ENCODE measurements around the gene SRSF7. TPM values are rescaled to one million over a fixed set of nuclear protein-coding genes. Genes with fewer than 3 reads are reported as not detected.

The SRSF7 gene
- total RNA-seq, 1 donor, result 126 TPM

GRCh38 chr2:38697116-38697840 lies 53.9 kb downstream of the SRSF7 start:
- DNase-seq (ENCODE audit: low read depth), result no peak
- TF ChIP-seq CTCF (IDR thresholded peaks at IDR 0.05; ENCODE audit: insufficient read depth, low read length), result no peak
- no peak overlapping the region for H3K4me3 ChIP-seq (ENCODE audit: low read depth, low read length)

Other genes with a start within 250 kb of the SRSF7 start
- 34.5 and 45.0 TPM in 2 replicates for gene HNRNPLL, start 148.4 kb downstream of the SRSF7 start, total RNA-seq (ENCODE audit: low replicate concordance)
- 27.7 and 35.2 TPM in 2 replicates for gene GALM, start 85.2 kb downstream of the SRSF7 start, total RNA-seq (ENCODE audit: low replicate concordance)
- gene GEMIN6, start 26.8 kb upstream of the SRSF7 start, total RNA-seq (ENCODE audit: low replicate concordance), result 5.7 and 8.4 TPM in 2 replicates
- gene DHX57, start 124.6 kb upstream of the SRSF7 start, total RNA-seq (ENCODE audit: low replicate concordance), result 25.0 and 69.4 TPM in 2 replicates
- 25.3 and 34.7 TPM in 2 replicates for gene MORN2, start 124.6 kb upstream of the SRSF7 start, total RNA-seq (ENCODE audit: low replicate concordance)
- 0.25 and 0.54 TPM in 2 replicates for gene ARHGEF33, start 138.5 kb upstream of the SRSF7 start, total RNA-seq (ENCODE audit: low replicate concordance)